Fibroblast of mammary gland (primary cell): ENCODE results near the gene CMTM8.
A peak's percentile ranks its signal among the peaks of the same experiment; 100 is the strongest.
"Not testable (repeated sequence)": the region's sequence is repeated elsewhere in the genome, so short reads cannot be mapped to it uniquely, and the experiment has no call there.

Source experiments
- DNase-seq: peaks from one replicate; pipeline ENCODE4 v3.0.0-alpha.2; 2010; ENCODE audit warnings: low read depth
- H3K4me3 ChIP-seq: 2 replicates; pipeline ENCODE4 v1.5.1; 2011; ENCODE audit warnings: low read depth, mild to moderate bottlenecking, low read length, moderate library complexity; ENCODE audit not compliant: control insufficient read depth
- TF ChIP-seq, protein P1 (sequence below): conservative IDR thresholded peaks from 2 replicates; pipeline ENCODE4 v1.5.1; 2011; ENCODE audit warnings: low read depth, low read length, inconsistent platforms; ENCODE audit not compliant: control insufficient read depth, insufficient read depth

The CMTM8 gene

GRCh38 chr3:32226875-32227500, 11.5 kb upstream of the CMTM8 start:
- H3K4me3 ChIP-seq: no peak overlapping the region
- peak; percentile 86 for DNase-seq
- TF ChIP-seq, protein P1, sequence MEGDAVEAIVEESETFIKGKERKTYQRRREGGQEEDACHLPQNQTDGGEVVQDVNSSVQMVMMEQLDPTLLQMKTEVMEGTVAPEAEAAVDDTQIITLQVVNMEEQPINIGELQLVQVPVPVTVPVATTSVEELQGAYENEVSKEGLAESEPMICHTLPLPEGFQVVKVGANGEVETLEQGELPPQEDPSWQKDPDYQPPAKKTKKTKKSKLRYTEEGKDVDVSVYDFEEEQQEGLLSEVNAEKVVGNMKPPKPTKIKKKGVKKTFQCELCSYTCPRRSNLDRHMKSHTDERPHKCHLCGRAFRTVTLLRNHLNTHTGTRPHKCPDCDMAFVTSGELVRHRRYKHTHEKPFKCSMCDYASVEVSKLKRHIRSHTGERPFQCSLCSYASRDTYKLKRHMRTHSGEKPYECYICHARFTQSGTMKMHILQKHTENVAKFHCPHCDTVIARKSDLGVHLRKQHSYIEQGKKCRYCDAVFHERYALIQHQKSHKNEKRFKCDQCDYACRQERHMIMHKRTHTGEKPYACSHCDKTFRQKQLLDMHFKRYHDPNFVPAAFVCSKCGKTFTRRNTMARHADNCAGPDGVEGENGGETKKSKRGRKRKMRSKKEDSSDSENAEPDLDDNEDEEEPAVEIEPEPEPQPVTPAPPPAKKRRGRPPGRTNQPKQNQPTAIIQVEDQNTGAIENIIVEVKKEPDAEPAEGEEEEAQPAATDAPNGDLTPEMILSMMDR: no peak

DNA sequence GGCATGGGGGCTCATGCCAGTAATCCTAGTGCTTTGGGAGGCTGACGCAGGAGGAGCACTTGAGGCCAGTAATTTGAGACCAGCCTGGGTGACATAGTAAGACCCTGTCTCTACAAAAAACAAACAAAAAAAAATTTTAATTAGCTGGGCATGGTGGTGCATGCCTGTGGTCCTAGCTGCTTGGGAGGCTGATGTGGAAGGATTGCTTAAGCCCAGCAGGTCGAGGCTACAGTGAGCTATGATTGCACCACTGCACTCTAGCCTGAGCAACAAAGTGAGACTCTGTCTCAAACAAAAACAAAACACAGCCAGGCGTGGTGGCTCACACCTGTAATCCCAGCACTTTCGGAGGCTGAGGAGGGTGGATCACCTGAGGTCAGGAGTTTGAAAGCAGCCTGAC, 9.7 kb upstream of the CMTM8 start:
- not testable (repeated sequence) for DNase-seq, H3K4me3 ChIP-seq

DNA sequence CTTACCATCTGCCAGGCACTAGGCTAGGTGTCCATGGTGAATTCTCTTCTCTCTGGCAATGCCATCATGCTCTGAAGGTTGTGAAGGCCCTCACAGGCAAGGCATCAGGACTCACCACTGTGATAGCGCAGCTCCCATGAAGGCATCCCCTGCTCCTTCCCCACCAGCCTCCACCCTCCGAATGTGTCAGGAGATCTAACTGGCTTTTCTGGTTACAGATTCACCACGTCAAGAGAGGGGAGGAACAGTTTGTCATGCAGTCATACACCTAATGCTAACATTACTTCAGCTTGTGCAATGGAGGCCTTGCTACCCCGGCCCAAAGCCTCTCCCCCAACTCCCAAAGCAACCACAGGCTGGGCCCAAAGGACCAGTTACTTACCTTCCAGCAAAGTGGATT, 8.9 kb upstream of the CMTM8 start:
- H3K4me3 ChIP-seq: no peak overlapping the region
- DNase-seq: no peak
- TF ChIP-seq, protein P1: no peak

DNA sequence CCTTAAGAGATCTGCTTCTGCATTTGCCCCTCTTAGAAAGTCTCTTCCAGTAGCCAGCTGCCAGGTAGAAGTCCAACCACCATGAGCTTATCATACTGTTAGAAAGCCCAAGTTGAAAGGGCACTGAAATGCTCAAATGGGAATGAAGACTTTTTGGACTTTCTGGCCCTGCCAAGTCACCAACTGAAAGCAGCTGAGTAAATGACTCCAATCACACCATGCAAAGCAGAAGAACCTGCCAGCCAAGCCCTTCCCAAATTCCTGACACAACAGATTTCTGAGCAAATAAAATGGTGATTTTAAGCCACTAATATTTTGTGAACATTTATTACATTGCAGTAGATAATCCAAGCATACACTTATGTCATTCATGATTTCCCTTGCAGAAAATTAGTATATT, 2.1 kb upstream of the CMTM8 start:
- TF ChIP-seq, protein P1: no peak
- no peak for DNase-seq
- no peak overlapping the region for H3K4me3 ChIP-seq

DNA sequence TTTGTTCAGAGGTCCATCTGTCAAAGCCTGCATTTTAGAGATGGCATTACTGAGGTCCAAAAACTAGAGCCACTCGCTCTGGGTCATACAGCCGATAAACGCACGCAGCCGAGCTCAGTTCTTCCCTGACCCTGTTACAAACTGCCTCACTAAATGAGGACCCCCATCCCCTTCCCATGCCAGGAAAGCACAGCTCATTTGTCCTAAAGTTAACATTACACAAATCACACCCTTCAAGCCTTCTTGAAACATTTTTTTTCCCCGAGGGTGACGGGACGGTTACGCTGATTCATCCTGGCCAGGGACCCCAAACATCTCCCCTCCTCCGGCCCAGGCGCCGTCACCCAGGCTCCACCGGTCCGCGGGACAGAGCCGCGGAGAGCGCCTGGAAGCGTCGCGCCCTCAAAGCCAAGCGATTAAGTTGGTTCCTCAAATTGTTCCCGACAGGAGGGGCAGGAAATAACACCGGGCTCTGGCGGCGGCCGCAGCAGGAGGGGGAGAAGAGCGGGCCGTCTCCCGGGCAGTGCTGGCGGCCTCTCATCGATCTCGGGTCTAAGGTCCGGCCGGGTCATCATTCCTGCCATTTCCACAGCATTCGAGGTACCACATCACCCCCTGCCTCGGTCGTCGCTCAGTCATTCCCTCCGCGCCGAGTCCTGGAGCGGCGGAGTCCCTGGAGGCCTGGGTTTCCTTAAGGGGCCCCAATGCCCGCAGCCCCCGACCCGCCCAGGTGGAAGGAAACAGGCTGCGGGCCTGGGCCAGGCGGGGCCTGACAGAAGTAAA, 619 bp upstream of the CMTM8 start:
- TF ChIP-seq, protein P1: no peak
- no peak for DNase-seq
- H3K4me3 ChIP-seq: peak overlapping the region; percentile 69

DNA sequence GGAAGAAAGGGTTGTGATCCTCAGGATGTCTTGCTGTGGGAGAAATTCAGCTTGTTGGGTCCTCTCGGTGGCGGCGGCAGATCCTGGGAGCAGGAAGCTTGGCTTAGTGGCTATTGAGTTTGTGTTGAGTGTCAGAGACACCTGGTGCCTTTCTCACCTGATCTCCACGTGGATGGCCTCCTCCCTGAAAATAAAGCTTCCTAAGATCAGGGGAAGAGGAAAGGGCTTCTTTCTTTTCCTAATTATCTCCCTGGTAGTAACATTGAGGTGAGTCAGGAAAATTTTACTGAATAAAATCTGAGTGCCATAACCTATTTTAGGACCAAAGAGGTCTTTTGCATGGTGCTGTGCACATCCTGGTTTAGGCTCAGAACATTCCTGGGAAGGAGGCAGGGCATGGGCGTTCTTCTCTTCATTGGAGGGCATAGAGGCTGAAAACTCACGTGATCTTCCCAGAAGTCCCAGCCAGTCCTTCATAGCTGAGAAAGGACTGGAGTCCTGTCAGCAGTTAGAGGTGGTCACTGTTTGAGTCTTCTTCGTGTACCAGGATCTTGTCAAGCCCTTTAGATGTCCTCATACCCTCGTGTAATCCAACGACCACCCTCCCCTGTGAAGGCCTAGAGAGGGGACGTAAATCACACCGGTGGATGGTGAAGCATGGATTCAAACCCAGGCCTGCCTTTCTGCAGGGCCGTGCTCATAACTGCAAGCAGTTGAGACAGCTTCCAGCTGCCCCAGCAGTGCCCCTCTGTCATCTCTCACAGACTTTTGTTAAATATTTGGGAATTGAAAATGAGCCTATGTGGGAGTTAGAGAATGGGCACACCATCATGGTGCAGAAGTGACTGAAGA, 1.1 kb downstream of the CMTM8 start:
- TF ChIP-seq, protein P1: no peak
- H3K4me3 ChIP-seq: peak overlapping the region; percentile 69
- no peak for DNase-seq

DNA sequence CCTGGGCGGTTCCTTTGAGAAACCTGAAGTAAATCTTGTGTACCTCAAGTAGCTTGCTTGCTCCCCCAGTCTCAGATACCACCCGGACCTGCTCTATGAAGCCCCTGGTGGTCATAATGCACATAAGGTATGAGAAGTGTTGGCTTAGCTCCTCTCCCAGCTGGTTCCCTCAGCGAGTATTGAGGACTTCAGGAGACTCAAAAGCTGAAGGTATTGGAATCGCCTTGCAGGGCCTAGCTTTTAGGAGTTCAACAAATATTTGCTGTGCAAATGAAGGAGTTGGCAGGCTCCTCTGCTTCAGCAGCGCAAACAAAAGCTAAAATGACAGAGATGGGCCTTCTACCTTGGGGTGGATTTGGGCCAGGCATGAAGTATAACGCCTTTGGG, 1.7 kb downstream of the CMTM8 start:
- peak; percentile 38 for DNase-seq
- TF ChIP-seq, protein P1: peak; percentile 44
- H3K4me3 ChIP-seq: no peak overlapping the region
